T follicular helper cell (primary cell): ENCODE results near the gene CUX1.
"Not testable (repeated sequence)": the region's sequence is repeated elsewhere in the genome, so short reads cannot be mapped to it uniquely, and the experiment has no call there.

ENCODE experiments used
- DNase-seq: peaks from one replicate; pipeline ENCODE4 v3.0.0-alpha.2; 2020; ENCODE audit warnings: low read depth
- total RNA-seq, 2 experiments: gene quantifications; one replicate each; lab custom pipeline; 2026; lab: John Stamatoyannopoulos, UW

CUX1 gene
- total RNA-seq: 36.7 to 58.5 reads per million in 2 experiments

- DNase-seq: peak; percentile 3
These were observed at the start of gene CUX1 for GRCh38 chr7:101817471-101818286. Gene CUX1, plus strand, starts transcription at chr7:101817626. Its CDS starts 14 bp downstream, at chr7:101817640.

GRCh38 chr7:101768280-101768679 is 49.1 kb upstream of the CUX1 start:
- no peak for DNase-seq

- DNase-seq: no peak
These were observed 47.0 kb upstream of the CUX1 start for GRCh38 chr7:101770466-101770865.

GRCh38 chr7:101772508-101773211 is 44.8 kb upstream of the CUX1 start:
- DNase-seq: no peak

- no peak for DNase-seq
These were observed 42.2 kb upstream of the CUX1 start for GRCh38 chr7:101775181-101775580.

GRCh38 chr7:101778026-101778580 is 39.3 kb upstream of the CUX1 start:
- no peak for DNase-seq

GRCh38 chr7:101779267-101779666 is 38.2 kb upstream of the CUX1 start:
- DNase-seq: no peak

GRCh38 chr7:101780281-101780680 is 37.1 kb upstream of the CUX1 start:
- no peak for DNase-seq

- DNase-seq: no peak
These were observed 36.0 kb upstream of the CUX1 start for GRCh38 chr7:101781439-101781838.

- DNase-seq: no peak
These were observed 35.0 kb upstream of the CUX1 start for GRCh38 chr7:101782476-101782875.

- DNase-seq: no peak
These were observed 34.5 kb upstream of the CUX1 start for GRCh38 chr7:101782896-101783295.

- DNase-seq: no peak
These were observed 33.8 kb upstream of the CUX1 start for GRCh38 chr7:101783381-101784181.

- no peak for DNase-seq
These were observed 32.9 kb upstream of the CUX1 start for GRCh38 chr7:101784292-101785127.

GRCh38 chr7:101787864-101788263 is 29.6 kb upstream of the CUX1 start:
- DNase-seq: no peak

- DNase-seq: no peak
These were observed 28.9 kb upstream of the CUX1 start for GRCh38 chr7:101788517-101788916.

GRCh38 chr7:101790566-101791293 is 26.7 kb upstream of the CUX1 start:
- no peak for DNase-seq

GRCh38 chr7:101792051-101792681 is 25.3 kb upstream of the CUX1 start:
- DNase-seq: no peak

GRCh38 chr7:101792682-101793071 is 24.7 kb upstream of the CUX1 start:
- not testable (repeated sequence) for DNase-seq

- no peak for DNase-seq
These were observed 22.0 kb upstream of the CUX1 start for GRCh38 chr7:101795461-101795860.

GRCh38 chr7:101798173-101798572 is 19.3 kb upstream of the CUX1 start:
- not testable (repeated sequence) for DNase-seq
